Right ventricle myocardium superior (tissue), 1 donor: ENCODE results near the gene OR1E1. TPM values are rescaled to one million over a fixed set of nuclear protein-coding genes. Genes with fewer than 3 reads are reported as not detected.
A peak's percentile ranks its signal among the peaks of the same experiment; 100 is the strongest.
"Not testable (repeated sequence)": the region's sequence is repeated elsewhere in the genome, so short reads cannot be mapped to it uniquely, and the experiment has no call there.

Experiments used
- ATAC-seq: fragments of 200-7000 bp; cut with Tn5 transposase; one replicate; pipeline ENCODE4 v1.9.1; 2020; ENCODE audit warnings: mild to moderate bottlenecking; ENCODE audit not compliant: poor library complexity
- DNase-seq: peaks from one replicate; pipeline ENCODE4 v3.0.0-alpha.2; 2020
- intact Hi-C: fragments of 100-400 bp; cut with DNase I; formaldehyde crosslinking; loops from one replicate; pipeline ENCODE4 v1.11.2; 2022
- long read RNA-seq: library from polyadenylated mRNA; unstranded; transcript quantifications from one replicate; pipeline ENCODE4 v2.0.0, GENCODE V29; 2021
- total RNA-seq: library from RNA; stranded (reverse); fragmentation: NEBNext Ultra II Directional; extraction: Animal tissue kit (Norgen Biotek cat#: 25700); gene quantifications from one replicate; pipeline ENCODE4 v1.2.1, GENCODE V29; 2021
- donor health status: DM: no; HTN: yes; CAD: no; lungs with severe emphysema.

Gene OR1E1
- not detected for total RNA-seq
- long read RNA-seq = 0 reads

- intact Hi-C loops = no loop called here
- no peak for DNase-seq
- no peak for ATAC-seq
These were observed at the start of gene OR1E1 for GRCh38 chr17:3398310-3398709. OR1E1 (minus strand) TSS chr17:3398410; CDS start chr17:3398410, 0 bp downstream.

GRCh38 chr17:3447625-3448024 is 49.4 kb upstream of the OR1E1 start:
- no peak for DNase-seq
- intact Hi-C loops = no loop called here
- ATAC-seq = no peak

- DNase-seq (no peak), ATAC-seq (no peak)
- intact Hi-C loops = no loop called here
These were observed 42.2 kb upstream of the OR1E1 start for GRCh38 chr17:3440451-3440850.

- DNase-seq (no peak), ATAC-seq (no peak)
- intact Hi-C loops = no loop called here
These were observed 40.2 kb upstream of the OR1E1 start for GRCh38 chr17:3438368-3438767.

GRCh38 chr17:3433741-3434140 is 35.5 kb upstream of the OR1E1 start, which contains the start of gene OR1E2:
OR1E2 (minus strand) TSS chr17:3433841; CDS start chr17:3433841, 0 bp downstream.
- no peak for DNase-seq
- intact Hi-C loops = no loop called here
- ATAC-seq = no peak

- ATAC-seq, intact Hi-C loops, DNase-seq: not testable (repeated sequence)
These were observed 35.0 kb upstream of the OR1E1 start for GRCh38 chr17:3433215-3433614.

GRCh38 chr17:3418222-3418621 is 20.0 kb upstream of the OR1E1 start:
- ATAC-seq (no peak), DNase-seq (no peak)
- intact Hi-C loops = no loop called here

- ATAC-seq = no peak
- intact Hi-C loops = no loop called here
- no peak for DNase-seq
These were observed 17.4 kb upstream of the OR1E1 start for GRCh38 chr17:3415610-3416009.

GRCh38 chr17:3412216-3412615 is 14.0 kb upstream of the OR1E1 start:
- intact Hi-C loops = not testable (repeated sequence)

GRCh38 chr17:3411070-3411469 is 12.9 kb upstream of the OR1E1 start, which contains the start of gene OR3A3:
OR3A3 (plus strand) TSS chr17:3411370.
- no peak for DNase-seq
- no peak for ATAC-seq
- intact Hi-C loops = no loop called here

More at GRCh38 chr17:3412216-3412615, 14.0 kb upstream of the OR1E1 start:
- not testable (repeated sequence) for ATAC-seq, DNase-seq

GRCh38 chr17:3403856-3404255 is 5.6 kb upstream of the OR1E1 start:
- intact Hi-C loops, DNase-seq, ATAC-seq: not testable (repeated sequence)

GRCh38 chr17:3401786-3402185 is 3.6 kb upstream of the OR1E1 start:
- no peak for DNase-seq
- ATAC-seq = no peak
- intact Hi-C loops = no loop called here

GRCh38 chr17:3400055-3400454 is 1.8 kb upstream of the OR1E1 start:
- intact Hi-C loops = no loop called here
- ATAC-seq (no peak), DNase-seq (peak; percentile 45)

- ATAC-seq = not testable (repeated sequence)
These were observed 409 bp downstream of the OR1E1 start for GRCh38 chr17:3397801-3398200.

GRCh38 chr17:3389791-3390190 is 8.4 kb downstream of the OR1E1 start:
- ATAC-seq (no peak), DNase-seq (no peak)
- intact Hi-C loops = no loop called here

More at GRCh38 chr17:3397801-3398200, 409 bp downstream of the OR1E1 start:
- DNase-seq, intact Hi-C loops: not testable (repeated sequence)

GRCh38 chr17:3385869-3386816 is 12.1 kb downstream of the OR1E1 start, which contains the start of gene OR3A2:
OR3A2 (minus strand) TSS chr17:3386308.
- ATAC-seq (no peak), DNase-seq (no peak)
- intact Hi-C loops = no loop called here

- ATAC-seq (no peak), DNase-seq (no peak)
- intact Hi-C loops = no loop called here
These were observed 16.3 kb downstream of the OR1E1 start for GRCh38 chr17:3381957-3382356.

- ATAC-seq (no peak), DNase-seq (no peak)
- intact Hi-C loops = no loop called here
These were observed 19.9 kb downstream of the OR1E1 start for GRCh38 chr17:3378321-3378720.

- ATAC-seq, intact Hi-C loops: not testable (repeated sequence)
These were observed 27.0 kb downstream of the OR1E1 start for GRCh38 chr17:3371167-3371566.

More at GRCh38 chr17:3371167-3371566, 27.0 kb downstream of the OR1E1 start:
- DNase-seq = not testable (repeated sequence)
